NCI-H526 (cell line): ENCODE results near the gene TAS1R1.
"Not testable (repeated sequence)": the region's sequence is repeated elsewhere in the genome, so short reads cannot be mapped to it uniquely, and the experiment has no call there.

Experiments used
- DNase-seq, 2 experiments: peaks; one replicate each; lab custom pipeline; 2025; lab: John Stamatoyannopoulos, UW

TAS1R1 gene

GRCh38 chr1:6521536-6521935 is 33.6 kb upstream of the TAS1R1 start:
- no peak for DNase-seq

- DNase-seq, result peak in 1 of 2 experiments; percentile 74
These were observed 31.5 kb upstream of the TAS1R1 start for GRCh38 chr1:6523566-6523965.

- no peak for DNase-seq
These were observed 28.8 kb upstream of the TAS1R1 start for GRCh38 chr1:6526316-6526715.

- DNase-seq, result no peak
These were observed 26.6 kb upstream of the TAS1R1 start for GRCh38 chr1:6528492-6528891.

- no peak for DNase-seq
These were observed 24.5 kb upstream of the TAS1R1 start for GRCh38 chr1:6530504-6531160.

- DNase-seq, result no peak
These were observed 23.1 kb upstream of the TAS1R1 start for GRCh38 chr1:6531996-6532395.

GRCh38 chr1:6534248-6534822 is 20.8 kb upstream of the TAS1R1 start:
- DNase-seq, result peak; percentile 25 to 70

GRCh38 chr1:6535214-6535613 is 19.9 kb upstream of the TAS1R1 start:
- DNase-seq, result no peak

GRCh38 chr1:6536291-6536690 is 18.8 kb upstream of the TAS1R1 start:
- DNase-seq, result no peak

- DNase-seq, result no peak
These were observed 16.2 kb upstream of the TAS1R1 start for GRCh38 chr1:6538956-6539355.

GRCh38 chr1:6544831-6545230 is 10.3 kb upstream of the TAS1R1 start:
- no peak for DNase-seq

- no peak for DNase-seq
These were observed 9.6 kb upstream of the TAS1R1 start for GRCh38 chr1:6545276-6546112.

GRCh38 chr1:6546326-6546725 is 8.8 kb upstream of the TAS1R1 start:
- DNase-seq, result no peak

- no peak for DNase-seq
These were observed 7.8 kb upstream of the TAS1R1 start for GRCh38 chr1:6547301-6547700.

- DNase-seq, result peak; percentile 88 to 96
These were observed 838 bp upstream of the TAS1R1 start, which contains the start of gene NOL9 for GRCh38 chr1:6554031-6554906. Gene NOL9, minus strand, starts transcription at chr1:6554513. Its CDS starts 11 bp downstream, at chr1:6554502.

- DNase-seq, result no peak
These were observed 2.5 kb downstream of the TAS1R1 start for GRCh38 chr1:6557597-6557996.

- not testable (repeated sequence) for DNase-seq
These were observed 4.1 kb downstream of the TAS1R1 start for GRCh38 chr1:6559161-6559560.

- no peak for DNase-seq
These were observed 5.2 kb downstream of the TAS1R1 start for GRCh38 chr1:6560267-6560666.

- no peak for DNase-seq
These were observed 13.9 kb downstream of the TAS1R1 start for GRCh38 chr1:6569033-6569432.

GRCh38 chr1:6570100-6570499 is 15.0 kb downstream of the TAS1R1 start:
- no peak for DNase-seq

GRCh38 chr1:6570987-6571386 is 15.9 kb downstream of the TAS1R1 start:
- DNase-seq, result no peak
